ENCODE data around the gene C3orf18.

Gene C3orf18

GRCh38 chr3:50577348-50577747, 9.8 kb upstream of the C3orf18 start:
- DNase-seq, result no peak

GRCh38 chr3:50575372-50575771, 7.8 kb upstream of the C3orf18 start:
- no peak for DNase-seq

GRCh38 chr3:50574444-50574831, 6.9 kb upstream of the C3orf18 start:
- DNase-seq, result no peak

GRCh38 chr3:50573566-50574443, 6.3 kb upstream of the C3orf18 start:
- DNase-seq, result no peak

GRCh38 chr3:50572801-50573371, 5.3 kb upstream of the C3orf18 start:
- DNase-seq, result no peak

- DNase-seq, result peak; percentile 85
Observed at GRCh38 chr3:50572158-50572557, 4.6 kb upstream of the C3orf18 start.

- no peak for DNase-seq
Observed at GRCh38 chr3:50571486-50571885, 3.9 kb upstream of the C3orf18 start.

- no peak for DNase-seq
Observed at GRCh38 chr3:50570508-50571279, 3.1 kb upstream of the C3orf18 start.

GRCh38 chr3:50568947-50569749, 1.6 kb upstream of the C3orf18 start, which contains the start of gene HEMK1:
Gene HEMK1 (plus strand): TSS chr3:50569522. CDS start chr3:50571105, 1,583 bp downstream.
- DNase-seq, result peak; percentile 98

GRCh38 chr3:50567011-50567385, 549 bp downstream of the C3orf18 start:
- no peak for DNase-seq

GRCh38 chr3:50564321-50564720, 3.2 kb downstream of the C3orf18 start:
- no peak for DNase-seq

- DNase-seq, result no peak
Observed at GRCh38 chr3:50563867-50564266, 3.7 kb downstream of the C3orf18 start.

GRCh38 chr3:50562861-50563260, 4.7 kb downstream of the C3orf18 start:
- DNase-seq, result no peak

- no peak for DNase-seq
Observed at GRCh38 chr3:50559702-50560101, 7.8 kb downstream of the C3orf18 start.

- DNase-seq, result no peak
Observed at GRCh38 chr3:50557915-50558314, 9.6 kb downstream of the C3orf18 start.

- no peak for DNase-seq
Observed at GRCh38 chr3:50557106-50557505, 10.4 kb downstream of the C3orf18 start.

- no peak for DNase-seq
Observed at GRCh38 chr3:50554553-50554952, 13.0 kb downstream of the C3orf18 start.

GRCh38 chr3:50552598-50552997, 14.9 kb downstream of the C3orf18 start:
- DNase-seq, result no peak

- no peak for DNase-seq
Observed at GRCh38 chr3:50551681-50552435, 15.7 kb downstream of the C3orf18 start.

- DNase-seq, result no peak
Observed at GRCh38 chr3:50551054-50551659, 16.4 kb downstream of the C3orf18 start.

GRCh38 chr3:50550079-50550736, 17.3 kb downstream of the C3orf18 start:
- peak; percentile 88 for DNase-seq

Data from eye (tissue), 1 donor.